T-helper 2 cell treated with Interferon-gamma antibody and Interleukin-4, amounts not matched to agents 5 μg/mL and 100 μg/mL, for 36 hours (primary cell): ENCODE data around the gene GRID1.

Source experiments
- DNase-seq: peaks from one replicate; pipeline ENCODE4 v3.0.0; 2021; ENCODE audit warnings: low spot score
- H3K27ac Mint-ChIP-seq: one replicate; pipeline ENCODE4 v1.8.0; 2021; ENCODE audit warnings: mild to moderate bottlenecking, mixed read lengths
- H3K27me3 Mint-ChIP-seq: one replicate; pipeline ENCODE4 v1.8.0; 2021; ENCODE audit warnings: low read depth, mixed read lengths
- H3K36me3 Mint-ChIP-seq: one replicate; pipeline ENCODE4 v1.8.0; 2021; ENCODE audit warnings: low read depth, mixed read lengths
- H3K4me1 Mint-ChIP-seq: one replicate; pipeline ENCODE4 v1.8.0; 2021; ENCODE audit warnings: low read depth, mixed read lengths
- H3K4me3 Mint-ChIP-seq: one replicate; pipeline ENCODE4 v1.8.0; 2022; ENCODE audit warnings: mild to moderate bottlenecking, moderate library complexity, mixed read lengths
- H3K9me3 Mint-ChIP-seq: one replicate; pipeline ENCODE4 v1.8.0; 2021; ENCODE audit warnings: mixed read lengths

GRID1 gene

GRCh38 chr10:85650791-85651496 is 715.7 kb downstream of the GRID1 start:
- H3K27me3 Mint-ChIP-seq = no peaks in the 10 kb centered on the region

GRCh38 chr10:85649461-85649860 is 717.1 kb downstream of the GRID1 start:
- Mint-ChIP-seq H3K27me3 (no peaks in the 10 kb centered on the region), H3K36me3 (no peaks in the 10 kb centered on the region), H3K4me3 (no peak overlapping the region), H3K9me3 (no peaks in the 10 kb centered on the region), H3K27ac (no peak overlapping the region), H3K4me1 (no peaks in the 10 kb centered on the region)
- DNase-seq = no peak

More at GRCh38 chr10:85650791-85651496, 715.7 kb downstream of the GRID1 start:
- no peak for DNase-seq
- Mint-ChIP-seq H3K9me3 (no peaks in the 10 kb centered on the region), H3K36me3 (no peaks in the 10 kb centered on the region), H3K4me1 (no peaks in the 10 kb centered on the region), H3K27ac (no peak overlapping the region), H3K4me3 (no peak overlapping the region)

GRCh38 chr10:85648279-85648754 is 718.3 kb downstream of the GRID1 start:
- Mint-ChIP-seq H3K27ac (no peak overlapping the region), H3K27me3 (no peaks in the 10 kb centered on the region), H3K4me3 (no peak overlapping the region), H3K36me3 (no peaks in the 10 kb centered on the region), H3K9me3 (no peaks in the 10 kb centered on the region), H3K4me1 (no peaks in the 10 kb centered on the region)
- DNase-seq = no peak

GRCh38 chr10:85647741-85648140 is 718.9 kb downstream of the GRID1 start:
- no peak overlapping the region for H3K4me3 Mint-ChIP-seq
- no peak for DNase-seq
- no peaks in the 10 kb centered on the region for H3K4me1 Mint-ChIP-seq
- no peaks in the 10 kb centered on the region for H3K9me3 Mint-ChIP-seq
- H3K36me3 Mint-ChIP-seq = no peaks in the 10 kb centered on the region
- H3K27ac Mint-ChIP-seq = no peak overlapping the region
- H3K27me3 Mint-ChIP-seq = no peaks in the 10 kb centered on the region

GRCh38 chr10:85645926-85646711 is 720.5 kb downstream of the GRID1 start:
- Mint-ChIP-seq H3K27ac (no peak overlapping the region), H3K4me3 (no peak overlapping the region), H3K36me3 (no peaks in the 10 kb centered on the region), H3K9me3 (no peaks in the 10 kb centered on the region), H3K27me3 (no peaks in the 10 kb centered on the region), H3K4me1 (no peaks in the 10 kb centered on the region)
- DNase-seq = no peak

GRCh38 chr10:85645053-85645452 is 721.5 kb downstream of the GRID1 start:
- no peaks in the 10 kb centered on the region for H3K4me1 Mint-ChIP-seq
- no peaks in the 10 kb centered on the region for H3K36me3 Mint-ChIP-seq
- H3K4me3 Mint-ChIP-seq = no peak overlapping the region
- no peaks in the 10 kb centered on the region for H3K9me3 Mint-ChIP-seq
- H3K27ac Mint-ChIP-seq = no peak overlapping the region
- H3K27me3 Mint-ChIP-seq = no peaks in the 10 kb centered on the region
- no peak for DNase-seq

- no peak for DNase-seq
- H3K9me3 Mint-ChIP-seq = no peaks in the 10 kb centered on the region
- no peaks in the 10 kb centered on the region for H3K4me1 Mint-ChIP-seq
- no peaks in the 10 kb centered on the region for H3K27me3 Mint-ChIP-seq
- no peak overlapping the region for H3K4me3 Mint-ChIP-seq
- no peaks in the 10 kb centered on the region for H3K36me3 Mint-ChIP-seq
- H3K27ac Mint-ChIP-seq = no peak overlapping the region
These were observed 722.6 kb downstream of the GRID1 start for GRCh38 chr10:85643845-85644525.

GRCh38 chr10:85643171-85643844 is 723.3 kb downstream of the GRID1 start:
- H3K36me3 Mint-ChIP-seq = no peaks in the 10 kb centered on the region
- H3K27me3 Mint-ChIP-seq = no peaks in the 10 kb centered on the region
- H3K9me3 Mint-ChIP-seq = no peaks in the 10 kb centered on the region
- no peak for DNase-seq
- H3K4me3 Mint-ChIP-seq = no peak overlapping the region
- H3K4me1 Mint-ChIP-seq = no peaks in the 10 kb centered on the region
- H3K27ac Mint-ChIP-seq = no peak overlapping the region

- Mint-ChIP-seq H3K9me3 (no peaks in the 10 kb centered on the region), H3K27me3 (no peaks in the 10 kb centered on the region), H3K27ac (no peak overlapping the region), H3K36me3 (no peaks in the 10 kb centered on the region), H3K4me3 (no peak overlapping the region), H3K4me1 (no peaks in the 10 kb centered on the region)
- DNase-seq = no peak
These were observed 724.0 kb downstream of the GRID1 start for GRCh38 chr10:85642421-85643170.

- DNase-seq = no peak
- no peak overlapping the region for H3K4me3 Mint-ChIP-seq
- H3K36me3 Mint-ChIP-seq = no peaks in the 10 kb centered on the region
- H3K27me3 Mint-ChIP-seq = no peaks in the 10 kb centered on the region
- H3K27ac Mint-ChIP-seq = no peak overlapping the region
- H3K9me3 Mint-ChIP-seq = no peaks in the 10 kb centered on the region
- H3K4me1 Mint-ChIP-seq = no peaks in the 10 kb centered on the region
These were observed 724.5 kb downstream of the GRID1 start for GRCh38 chr10:85642082-85642420.

- H3K27me3 Mint-ChIP-seq = no peaks in the 10 kb centered on the region
- no peak overlapping the region for H3K4me3 Mint-ChIP-seq
- H3K4me1 Mint-ChIP-seq = no peaks in the 10 kb centered on the region
- H3K27ac Mint-ChIP-seq = no peak overlapping the region
- H3K36me3 Mint-ChIP-seq = no peaks in the 10 kb centered on the region
- DNase-seq = no peak
- no peaks in the 10 kb centered on the region for H3K9me3 Mint-ChIP-seq
These were observed 725.1 kb downstream of the GRID1 start for GRCh38 chr10:85641479-85642009.

GRCh38 chr10:85638797-85639196 is 727.8 kb downstream of the GRID1 start:
- Mint-ChIP-seq H3K36me3 (no peaks in the 10 kb centered on the region), H3K4me1 (no peaks in the 10 kb centered on the region), H3K27ac (no peak overlapping the region), H3K9me3 (no peaks in the 10 kb centered on the region), H3K4me3 (no peak overlapping the region), H3K27me3 (no peaks in the 10 kb centered on the region)
- DNase-seq = no peak

- Mint-ChIP-seq H3K27me3 (peaks cover 6% of the 10 kb centered on the region), H3K36me3 (no peaks in the 10 kb centered on the region), H3K4me1 (no peaks in the 10 kb centered on the region), H3K9me3 (no peaks in the 10 kb centered on the region), H3K4me3 (no peak overlapping the region), H3K27ac (no peak overlapping the region)
- DNase-seq = no peak
These were observed 730.9 kb downstream of the GRID1 start for GRCh38 chr10:85635650-85636049.
